Natural killer cell (primary cell): ENCODE data around the gene ZNF263. TPM values are rescaled to one million over a fixed set of nuclear protein-coding genes. Genes with fewer than 3 reads are reported as not detected.

Source experiments
- ATAC-seq, 3 donors: fragments of 150-1000 bp in 2 of 3; fragments of 200-7000 bp in 1 of 3; cut with Tn5 transposase; 1 replicate in 1 of 3; 2 replicates in 2 of 3; pipeline ENCODE4 v1.10.0; 2021; ENCODE audit warnings: mild to moderate bottlenecking in 2 of 3, moderate library complexity in 2 of 3
- DNase-seq, 2 donors: peaks; one replicate each; pipeline versions ENCODE4 v3.0.0 to v3.0.0-alpha.2; 2013 to 2021; ENCODE audit warnings: mixed read lengths in 1 of 2
- H3K27ac ChIP-seq: one replicate; pipeline ENCODE4 v1.5.1; 2013; ENCODE audit warnings: mild to moderate bottlenecking, low read length
- H3K27me3 ChIP-seq: one replicate; pipeline ENCODE4 v1.6.1; 2013; ENCODE audit warnings: low read length; ENCODE audit not compliant: control insufficient read depth, insufficient read depth
- H3K36me3 ChIP-seq: one replicate; pipeline ENCODE4 v1.6.1; 2013; ENCODE audit warnings: low read length; ENCODE audit not compliant: control insufficient read depth, insufficient read depth
- H3K4me1 ChIP-seq: one replicate; pipeline ENCODE4 v1.6.1; 2013; ENCODE audit warnings: low read length; ENCODE audit not compliant: control insufficient read depth, insufficient read depth
- H3K4me3 ChIP-seq: one replicate; pipeline ENCODE4 v1.5.1; 2013; ENCODE audit warnings: low read length
- H3K9me3 ChIP-seq: one replicate; pipeline ENCODE4 v1.6.1; 2013; ENCODE audit warnings: low read length; ENCODE audit not compliant: control insufficient read depth, insufficient read depth
- H3K27ac Mint-ChIP-seq, 2 donors: one replicate each; pipeline ENCODE4 v1.8.0; 2022; ENCODE audit warnings: mild to moderate bottlenecking in 2 of 2, mixed read lengths in 2 of 2, moderate library complexity in 1 of 2
- H3K27me3 Mint-ChIP-seq, 2 donors: one replicate each; pipeline ENCODE4 v1.8.0; 2022; ENCODE audit warnings: low read depth in 2 of 2, mixed read lengths in 2 of 2
- H3K36me3 Mint-ChIP-seq: one replicate; pipeline ENCODE4 v1.8.0; 2022; ENCODE audit warnings: mixed read lengths
- H3K4me1 Mint-ChIP-seq, 2 donors: one replicate each; pipeline ENCODE4 v1.8.0; 2022; ENCODE audit warnings: mixed read lengths in 2 of 2
- H3K4me3 Mint-ChIP-seq: one replicate; pipeline ENCODE4 v1.8.0; 2022; ENCODE audit warnings: mild to moderate bottlenecking, moderate library complexity, mixed read lengths
- H3K9me3 Mint-ChIP-seq, 2 donors: one replicate each; pipeline ENCODE4 v1.8.0; 2022; ENCODE audit warnings: mixed read lengths in 2 of 2
- WGBS: methylation state at CpG from one replicate; pipeline ENCODE4 v1.1.7; 2013; ENCODE audit warnings: missing lambda C conversion rate; ENCODE audit not compliant: insufficient coverage; 5-methylcytosine and 5-hydroxymethylcytosine counted together
- intact Hi-C: fragments of 100-400 bp; cut with micrococcal nuclease; formaldehyde crosslinking; loops from one replicate; pipeline ENCODE4 v1.14.2; 2022
- total RNA-seq, 4 donors: library from RNA; stranded (reverse); fragments of 120-200 nt in 1 of 4; gene quantifications; one replicate each; pipeline versions ENCODE4 v1.2.3 to v1.2.4, GENCODE V29; 2013 to 2022
- TF ChIP-seq, protein P1 (sequence below): fragments of 200-600 bp; IDR thresholded peaks from one replicate; pipeline ENCODE4 v1.8.0; 2022; ENCODE audit warnings: antibody characterized with exemption

The ZNF263 gene
- total RNA-seq, 3 donors from 2014 or later (not counting 1 experiment from before 2014, with no cell fraction given) = 25.7 to 38.8 (median 28.1) TPM

DNA sequence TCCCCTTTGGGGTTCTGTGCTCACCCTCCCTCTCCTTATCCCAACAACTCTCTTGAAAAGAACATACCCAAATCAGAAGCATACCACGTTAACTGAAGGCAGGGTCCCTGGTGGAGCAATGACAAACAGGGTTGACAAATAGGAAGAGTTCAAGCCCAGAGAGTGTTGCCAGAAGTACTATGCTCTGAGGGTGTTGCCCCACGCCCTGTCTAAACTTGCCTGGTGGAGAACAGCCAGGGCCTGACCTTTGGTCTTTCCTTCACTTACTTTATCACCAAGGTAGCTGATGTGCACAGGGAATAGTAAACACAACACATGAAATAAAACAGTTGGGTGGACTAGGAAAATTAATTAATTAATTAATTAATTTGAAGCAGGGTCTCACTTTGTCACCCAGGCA, 45.4 kb downstream of the ZNF263 start:
- H3K9me3 Mint-ChIP-seq = peaks cover 2 to 4% of the 10 kb centered on the region in 2 donors
- Histone ChIP-seq H3K27me3 (no peaks in the 10 kb centered on the region), H3K27ac (no peak overlapping the region), H3K4me3 (no peak overlapping the region), H3K36me3 (no peaks in the 10 kb centered on the region), H3K4me1 (no peaks in the 10 kb centered on the region), H3K9me3 (peaks cover 4% of the 10 kb centered on the region)
- intact Hi-C loops = no loop called here
- DNase-seq (no peak), ATAC-seq (no peak)
- no peak overlapping the region for H3K27ac Mint-ChIP-seq
- TF ChIP-seq, protein P1, sequence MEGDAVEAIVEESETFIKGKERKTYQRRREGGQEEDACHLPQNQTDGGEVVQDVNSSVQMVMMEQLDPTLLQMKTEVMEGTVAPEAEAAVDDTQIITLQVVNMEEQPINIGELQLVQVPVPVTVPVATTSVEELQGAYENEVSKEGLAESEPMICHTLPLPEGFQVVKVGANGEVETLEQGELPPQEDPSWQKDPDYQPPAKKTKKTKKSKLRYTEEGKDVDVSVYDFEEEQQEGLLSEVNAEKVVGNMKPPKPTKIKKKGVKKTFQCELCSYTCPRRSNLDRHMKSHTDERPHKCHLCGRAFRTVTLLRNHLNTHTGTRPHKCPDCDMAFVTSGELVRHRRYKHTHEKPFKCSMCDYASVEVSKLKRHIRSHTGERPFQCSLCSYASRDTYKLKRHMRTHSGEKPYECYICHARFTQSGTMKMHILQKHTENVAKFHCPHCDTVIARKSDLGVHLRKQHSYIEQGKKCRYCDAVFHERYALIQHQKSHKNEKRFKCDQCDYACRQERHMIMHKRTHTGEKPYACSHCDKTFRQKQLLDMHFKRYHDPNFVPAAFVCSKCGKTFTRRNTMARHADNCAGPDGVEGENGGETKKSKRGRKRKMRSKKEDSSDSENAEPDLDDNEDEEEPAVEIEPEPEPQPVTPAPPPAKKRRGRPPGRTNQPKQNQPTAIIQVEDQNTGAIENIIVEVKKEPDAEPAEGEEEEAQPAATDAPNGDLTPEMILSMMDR = no peak
- WGBS = 74% methylated on average over 2 of the region's 2 CpGs
- H3K36me3 Mint-ChIP-seq = peaks cover 10% of the 10 kb centered on the region
- H3K4me1 Mint-ChIP-seq = no peaks in the 10 kb centered on the region
- H3K4me3 Mint-ChIP-seq = no peak overlapping the region
- H3K27me3 Mint-ChIP-seq = no peaks in the 10 kb centered on the region

Other genes with a start within 250 kb of the ZNF263 start
- not detected for gene BICDL2, start 246.5 kb upstream of the ZNF263 start, total RNA-seq
- gene MMP25, start 236.9 kb upstream of the ZNF263 start, total RNA-seq = 10 to 100 TPM in 1 of 3 donors, 1 to 10 TPM in 2; 2.0 to 62.2 (median 5.6) TPM
- 100 to 1,000 TPM; 305 to 562 (median 319) TPM for gene IL32, start 217.9 kb upstream of the ZNF263 start, total RNA-seq
- gene ZSCAN10, start 184.2 kb upstream of the ZNF263 start, total RNA-seq = under 1 TPM; 0.65 to 0.96 (median 0.77) TPM
- gene ZNF205, start 170.9 kb upstream of the ZNF263 start, total RNA-seq = under 1 TPM in 1 of 3 donors, not detected in 2; 0.16 TPM
- 1 to 10 TPM; 4.8 to 6.8 (median 5.1) TPM for gene ZNF213, start 148.5 kb upstream of the ZNF263 start, total RNA-seq
- not detected for gene OR1F1, start 95.3 kb upstream of the ZNF263 start, total RNA-seq
- 10 to 100 TPM in 1 of 3 donors, 1 to 10 TPM in 2; 5.3 to 10.9 (median 5.6) TPM for gene ZNF200, start 48.3 kb upstream of the ZNF263 start, total RNA-seq
- 1 to 10 TPM; 2.4 to 6.2 (median 5.4) TPM for gene MEFV, start 26.9 kb upstream of the ZNF263 start, total RNA-seq
- 1 to 10 TPM; 3.7 to 9.1 (median 3.7) TPM for gene TIGD7, start 21.9 kb downstream of the ZNF263 start, total RNA-seq
- 10 to 100 TPM; 30.6 to 44.6 (median 39.0) TPM for gene ZNF75A, start 22.0 kb downstream of the ZNF263 start, total RNA-seq
- gene OR2C1, start 72.4 kb downstream of the ZNF263 start, total RNA-seq = not detected
- 10 to 100 TPM in 2 of 3 donors, 1 to 10 TPM in 1; 7.5 to 14.2 (median 14.1) TPM for gene ZSCAN32, start 117.5 kb downstream of the ZNF263 start, total RNA-seq
- gene ZNF174, start 117.7 kb downstream of the ZNF263 start, total RNA-seq = 1 to 10 TPM; 3.5 to 9.0 (median 7.5) TPM
- 1 to 10 TPM; 1.8 to 3.5 (median 2.8) TPM for gene ZNF597, start 160.0 kb downstream of the ZNF263 start, total RNA-seq
- gene NAA60, start 160.2 kb downstream of the ZNF263 start, total RNA-seq = 10 to 100 TPM; 45.1 to 69.0 (median 58.9) TPM
- not detected for gene C16orf90, start 212.0 kb downstream of the ZNF263 start, total RNA-seq
- 1 to 10 TPM; 4.0 to 6.2 (median 4.7) TPM for gene CLUAP1, start 217.5 kb downstream of the ZNF263 start, total RNA-seq